Endothelial cell of umbilical vein (primary cell): ENCODE results near the gene TMEM266.

Experiments used
- CTCF ChIP-seq, 2 donors: IDR thresholded peaks; 1 replicate in 1 of 2; 2 replicates in 1 of 2; pipeline ENCODE4 v1.5.1; 2011; ENCODE audit warnings: low read length in 2 of 2, mild to moderate bottlenecking in 2 of 2, moderate library complexity in 2 of 2, control low read depth in 1 of 2, inconsistent platforms in 1 of 2, low read depth in 1 of 2; ENCODE audit not compliant: insufficient read depth in 1 of 2; ENCODE audit errors: extremely low read depth in 1 of 2
- EZH2 ChIP-seq: IDR thresholded peaks from 2 replicates; pipeline ENCODE4 v1.6.1; 2012; ENCODE audit warnings: borderline replicate concordance, low read depth, mild to moderate bottlenecking, moderate library complexity, low read length, inconsistent platforms; ENCODE audit not compliant: severe bottlenecking
- FOS ChIP-seq: IDR thresholded peaks from 2 replicates; pipeline ENCODE4 v1.6.1; 2011; ENCODE audit warnings: mild to moderate bottlenecking, low read length, moderate library complexity, borderline replicate concordance; ENCODE audit not compliant: insufficient read depth
- GATA2 ChIP-seq: IDR thresholded peaks from 2 replicates; pipeline ENCODE4 v1.7.0; 2011; ENCODE audit warnings: low read depth, mild to moderate bottlenecking, moderate library complexity, mixed read lengths, low read length; ENCODE audit not compliant: insufficient read length, insufficient read depth
- JUN ChIP-seq: IDR thresholded peaks from 2 replicates; pipeline ENCODE4 v1.6.1; 2011; ENCODE audit warnings: borderline replicate concordance, low read depth; ENCODE audit not compliant: insufficient read length, insufficient read depth
- MAX ChIP-seq: IDR thresholded peaks from 2 replicates; pipeline ENCODE4 v1.6.1; 2011; ENCODE audit not compliant: insufficient read depth, insufficient read length
- MYC ChIP-seq: IDR thresholded peaks from one replicate; pipeline ENCODE4 v1.6.1; 2011; ENCODE audit warnings: mild to moderate bottlenecking, low read depth, low read length
- POLR2A ChIP-seq: IDR thresholded peaks from 2 replicates; pipeline ENCODE4 v1.6.1; 2012; ENCODE audit warnings: low read depth, mild to moderate bottlenecking, control low read depth, low read length
- POLR2AphosphoS5 ChIP-seq: IDR thresholded peaks from 2 replicates; pipeline ENCODE4 v1.6.1; 2012; ENCODE audit warnings: low read depth, mild to moderate bottlenecking, control low read depth, low read length, moderate library complexity; ENCODE audit not compliant: insufficient read depth

- TF ChIP-seq POLR2AphosphoS5 (no peak), CTCF (IDR thresholded peaks at IDR 0.05; ENCODE audit: extremely low read depth in 1 of 2, insufficient read depth in 1 of 2, low read depth in 1 of 2, low read length in 2 of 2) (no peak), POLR2A (no peak), MAX (no peak), MYC (no peak), FOS (no peak), JUN (no peak), EZH2 (no peak), GATA2 (no peak)
Observed at GRCh38 chr15:76217882-76218217, 158.1 kb downstream of the TMEM266 start.
